A673 (cell line): ENCODE results near the gene ITPKB. TPM values are rescaled to one million over a fixed set of nuclear protein-coding genes. Genes with fewer than 3 reads are reported as not detected.
"Not testable (repeated sequence)": the region's sequence is repeated elsewhere in the genome, so short reads cannot be mapped to it uniquely, and the experiment has no call there.

Experiments
- BruUV-seq: library from RNA; stranded (reverse); fragments of 400-500 nt; replicated peaks from 2 replicates; lab custom pipeline; 2021; lab: Mats Ljungman, UMichigan
- CTCF ChIA-PET: fragments of 300-600 bp; sonication (Branson Sonifier 250); formaldehyde crosslinking; loops from one replicate; lab custom pipeline; 2022; ENCODE audit warnings: antibody characterized with exemption; lab: Charles Lee
- POLR2A ChIA-PET: fragments of 300-600 bp; sonication (Branson Sonifier 250); formaldehyde crosslinking; loops from one replicate; lab custom pipeline; 2022; ENCODE audit warnings: antibody characterized with exemption; ENCODE audit not compliant: low non-redundant PET; lab: Charles Lee
- DNase-seq: peaks from one replicate; pipeline ENCODE4 v3.0.0-alpha.2; 2015; ENCODE audit warnings: low spot score
- H3K27ac ChIP-seq: fragments of 200-600 bp; sonication (generic); 2 replicates; pipeline ENCODE4 v1.5.1; 2016; ENCODE audit warnings: mixed run types, low read depth, mild to moderate bottlenecking, mixed read lengths, antibody characterized with exemption, low read length; ENCODE audit not compliant: poor library complexity, severe bottlenecking
- H3K27me3 ChIP-seq: fragments of 200-600 bp; sonication (generic); replicated peaks from 2 replicates; pipeline ENCODE4 v1.6.1; 2017; ENCODE audit warnings: mixed run types, low read depth, mild to moderate bottlenecking, mixed read lengths, antibody characterized with exemption, low read length; ENCODE audit not compliant: insufficient read depth, poor library complexity
- H3K36me3 ChIP-seq: fragments of 200-600 bp; sonication (generic); 2 replicates; pipeline ENCODE4 v1.6.1; 2016; ENCODE audit warnings: mixed run types, mild to moderate bottlenecking, mixed read lengths, antibody characterized with exemption, low read length; ENCODE audit not compliant: insufficient read depth, poor library complexity, severe bottlenecking
- H3K4me1 ChIP-seq: fragments of 200-600 bp; sonication (generic); 2 replicates; pipeline ENCODE4 v1.6.1; 2017; ENCODE audit warnings: mixed run types, mild to moderate bottlenecking, mixed read lengths, antibody characterized with exemption, low read length; ENCODE audit not compliant: insufficient read depth, poor library complexity, severe bottlenecking
- H3K4me3 ChIP-seq: fragments of 200-600 bp; sonication (generic); 2 replicates; pipeline ENCODE4 v1.5.1; 2016; ENCODE audit warnings: low read depth, mixed run types, mild to moderate bottlenecking, mixed read lengths, low read length; ENCODE audit not compliant: poor library complexity, severe bottlenecking
- H3K9me3 ChIP-seq: fragments of 200-600 bp; sonication (generic); 2 replicates; pipeline ENCODE4 v1.6.1; 2016; ENCODE audit warnings: mixed run types, low read depth, mild to moderate bottlenecking, mixed read lengths, antibody characterized with exemption, low read length; ENCODE audit not compliant: poor library complexity, severe bottlenecking
- EZH2 ChIP-seq: fragments of 200-600 bp; sonication (generic); IDR thresholded peaks from 2 replicates; pipeline ENCODE4 v1.6.1; 2017; ENCODE audit warnings: borderline replicate concordance, low read depth, mild to moderate bottlenecking, mixed read lengths, antibody characterized with exemption, low read length; ENCODE audit not compliant: poor library complexity, severe bottlenecking
- intact Hi-C: fragments of 100-400 bp; cut with micrococcal nuclease; formaldehyde crosslinking; loops from one replicate; pipeline ENCODE4 v1.10.0; 2022; ENCODE audit not compliant: unreplicated experiment
- total RNA-seq: library from RNA; stranded (reverse); gene quantifications from 2 replicates; pipeline ENCODE4 v1.2.3, GENCODE V29; 2021
- TF ChIP-seq, protein P1 (sequence below): fragments of 300-800, 200-600 bp; sonication (generic); conservative IDR thresholded peaks from 2 replicates; pipeline ENCODE4 v1.5.1; 2017; ENCODE audit warnings: low read depth, mild to moderate bottlenecking, antibody characterized with exemption, low read length, moderate library complexity, mixed read lengths

The ITPKB gene
- total RNA-seq, 1 experiment from 2014 or later = 14.1 TPM

DNA sequence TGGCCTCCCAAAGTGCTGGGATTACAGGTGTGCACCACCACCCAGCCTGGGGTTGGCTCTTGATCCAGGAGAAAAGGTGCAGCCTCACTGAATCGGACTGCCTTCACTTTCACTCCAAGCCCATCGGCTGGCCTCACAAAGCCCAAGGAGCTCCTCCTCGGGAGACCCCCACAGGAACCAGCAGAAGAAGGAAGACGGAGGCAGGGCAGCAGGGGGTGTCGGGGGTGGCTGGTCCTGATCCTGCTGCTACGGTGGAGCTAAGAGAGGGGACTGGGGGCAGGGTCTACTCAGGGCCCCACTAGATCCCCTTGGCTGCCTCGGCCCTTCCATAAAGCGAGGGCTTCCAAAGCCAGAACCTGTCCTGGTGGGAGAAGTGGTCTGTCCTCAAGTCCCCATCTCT is 96.7 kb downstream of the ITPKB start:
- CTCF ChIA-PET = no interaction called here
- Histone ChIP-seq H3K4me1 (no peaks in the 10 kb centered on the region), H3K27me3 (no peaks in the 10 kb centered on the region), H3K36me3 (no peaks in the 10 kb centered on the region), H3K27ac (no peak overlapping the region), H3K4me3 (no peak overlapping the region), H3K9me3 (no peaks in the 10 kb centered on the region)
- no TSS peak for BruUV-seq
- DNase-seq = no peak
- TF ChIP-seq EZH2 = no peak
- intact Hi-C loops = no loop called here
- POLR2A ChIA-PET = no interaction called here

DNA sequence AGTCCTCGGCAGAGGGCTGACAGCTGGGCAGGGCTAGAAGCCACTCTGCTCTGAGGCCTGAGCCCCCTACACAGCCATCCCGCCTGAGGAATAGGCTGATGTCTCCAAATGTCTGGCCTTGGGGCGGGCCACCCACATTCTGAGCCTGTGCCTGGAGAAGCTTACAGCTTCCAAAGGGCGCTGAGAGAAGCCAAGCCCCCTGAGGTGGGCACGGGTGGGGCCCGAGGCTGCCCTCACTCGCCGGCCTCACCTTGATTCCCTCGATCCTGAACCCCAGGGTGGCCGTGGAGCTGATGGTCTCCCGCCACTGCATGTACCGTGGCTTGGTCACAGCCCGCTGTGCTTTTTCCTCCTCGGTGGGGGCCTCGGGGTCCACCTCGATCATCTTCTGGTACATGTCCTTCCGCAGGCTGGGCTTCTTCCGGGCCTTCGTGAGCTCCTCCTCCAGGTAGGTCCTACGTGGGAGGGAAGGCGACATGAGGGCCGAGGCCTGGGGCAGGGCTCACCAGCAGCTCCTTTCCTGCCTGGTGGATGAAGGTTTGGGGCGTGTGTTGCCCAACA is 97.3 kb downstream of the ITPKB start:
- no peak for DNase-seq
- H3K36me3 ChIP-seq = no peaks in the 10 kb centered on the region
- intact Hi-C loops = no loop called here

DNA sequence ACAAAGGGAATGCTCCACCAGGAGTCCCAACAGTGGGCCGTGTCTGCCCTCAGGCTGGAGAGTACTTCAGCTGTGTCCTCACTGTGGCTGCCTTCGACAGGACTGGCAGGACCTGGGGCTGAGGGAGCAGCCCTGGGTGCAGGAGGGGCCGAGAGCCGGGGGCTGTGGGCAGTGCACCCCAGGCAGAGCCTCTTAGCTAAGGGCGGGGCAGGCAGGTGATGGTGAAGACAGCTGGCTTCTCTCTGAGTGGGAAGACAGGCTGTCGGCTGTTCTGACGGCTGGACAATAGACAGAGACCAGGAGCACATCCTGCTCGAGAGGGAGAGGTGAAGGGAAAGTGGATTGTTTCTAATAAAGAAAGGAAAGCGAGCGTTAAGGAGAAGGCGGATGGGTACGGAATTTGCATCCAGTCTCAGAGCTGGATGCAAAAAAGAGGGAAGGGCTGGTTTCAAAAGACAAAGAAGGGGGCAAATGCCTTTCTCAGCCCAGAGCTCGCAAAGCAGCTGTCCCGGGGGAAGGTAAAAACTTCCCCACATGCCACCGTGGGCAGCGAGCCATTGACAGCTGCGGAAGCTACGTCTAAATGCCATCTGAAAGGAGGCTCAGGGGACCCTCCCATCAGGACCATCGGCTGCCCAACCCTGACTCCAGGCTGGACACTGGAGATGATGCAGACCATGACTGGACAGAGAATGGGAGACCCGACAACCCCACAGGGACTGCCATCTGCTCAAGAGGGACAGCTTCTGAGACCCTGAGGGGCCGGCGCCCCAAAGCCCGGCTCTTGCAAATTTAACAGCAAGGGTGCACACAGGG is 98.6 kb downstream of the ITPKB start:
- Histone ChIP-seq H3K4me1 (no peaks in the 10 kb centered on the region), H3K27ac (no peak overlapping the region), H3K4me3 (no peak overlapping the region), H3K27me3 (no peaks in the 10 kb centered on the region), H3K36me3 (no peaks in the 10 kb centered on the region), H3K9me3 (no peaks in the 10 kb centered on the region)
- ChIA-PET POLR2A (no interaction called here), CTCF (no interaction called here)
- intact Hi-C loops = no loop called here
- DNase-seq = no peak
- TF ChIP-seq, protein P1, sequence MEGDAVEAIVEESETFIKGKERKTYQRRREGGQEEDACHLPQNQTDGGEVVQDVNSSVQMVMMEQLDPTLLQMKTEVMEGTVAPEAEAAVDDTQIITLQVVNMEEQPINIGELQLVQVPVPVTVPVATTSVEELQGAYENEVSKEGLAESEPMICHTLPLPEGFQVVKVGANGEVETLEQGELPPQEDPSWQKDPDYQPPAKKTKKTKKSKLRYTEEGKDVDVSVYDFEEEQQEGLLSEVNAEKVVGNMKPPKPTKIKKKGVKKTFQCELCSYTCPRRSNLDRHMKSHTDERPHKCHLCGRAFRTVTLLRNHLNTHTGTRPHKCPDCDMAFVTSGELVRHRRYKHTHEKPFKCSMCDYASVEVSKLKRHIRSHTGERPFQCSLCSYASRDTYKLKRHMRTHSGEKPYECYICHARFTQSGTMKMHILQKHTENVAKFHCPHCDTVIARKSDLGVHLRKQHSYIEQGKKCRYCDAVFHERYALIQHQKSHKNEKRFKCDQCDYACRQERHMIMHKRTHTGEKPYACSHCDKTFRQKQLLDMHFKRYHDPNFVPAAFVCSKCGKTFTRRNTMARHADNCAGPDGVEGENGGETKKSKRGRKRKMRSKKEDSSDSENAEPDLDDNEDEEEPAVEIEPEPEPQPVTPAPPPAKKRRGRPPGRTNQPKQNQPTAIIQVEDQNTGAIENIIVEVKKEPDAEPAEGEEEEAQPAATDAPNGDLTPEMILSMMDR = no peak
- no peak for TF ChIP-seq EZH2
- no TSS peak for BruUV-seq

More for the DNA sequence above, 97.3 kb downstream of the ITPKB start:
- CTCF ChIA-PET = no interaction called here
- H3K27ac ChIP-seq = no peak overlapping the region
- no peaks in the 10 kb centered on the region for H3K27me3 ChIP-seq
- no peaks in the 10 kb centered on the region for H3K4me1 ChIP-seq
- H3K9me3 ChIP-seq = no peaks in the 10 kb centered on the region
- POLR2A ChIA-PET = no interaction called here
- no peak overlapping the region for H3K4me3 ChIP-seq
- BruUV-seq = no TSS peak
- TF ChIP-seq, protein P1 = no peak
- no peak for TF ChIP-seq EZH2

DNA sequence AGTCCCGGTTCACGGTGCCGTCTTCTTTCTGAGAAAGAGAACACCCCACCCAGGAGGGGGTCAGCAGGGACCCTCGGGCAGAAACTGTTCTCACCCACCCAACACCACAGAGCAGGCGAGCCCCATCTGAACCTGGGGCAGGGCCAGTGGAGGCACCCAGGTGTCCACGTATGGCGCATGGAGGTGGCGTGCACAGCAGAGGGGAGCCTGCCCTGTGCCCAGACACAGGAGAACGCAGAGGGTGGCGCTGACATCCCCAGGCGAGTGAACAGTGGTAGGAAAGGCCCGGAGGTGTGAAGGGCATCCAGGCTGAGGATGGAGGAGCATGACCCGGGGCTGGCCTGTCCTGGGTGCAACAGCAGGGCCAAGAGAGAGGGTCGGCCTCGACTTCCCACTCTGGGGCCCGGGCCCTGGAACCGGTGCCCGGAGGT is 99.4 kb downstream of the ITPKB start:
- H3K4me1 ChIP-seq = no peaks in the 10 kb centered on the region
- H3K9me3 ChIP-seq = no peaks in the 10 kb centered on the region
- CTCF ChIA-PET = no interaction called here
- H3K27me3 ChIP-seq = no peaks in the 10 kb centered on the region
- no peak for TF ChIP-seq EZH2
- TF ChIP-seq, protein P1 = no peak
- DNase-seq = no peak
- H3K36me3 ChIP-seq = no peaks in the 10 kb centered on the region
- intact Hi-C loops = no loop called here
- POLR2A ChIA-PET = no interaction called here
- H3K27ac ChIP-seq = no peak overlapping the region
- no peak overlapping the region for H3K4me3 ChIP-seq
- BruUV-seq = no TSS peak

DNA sequence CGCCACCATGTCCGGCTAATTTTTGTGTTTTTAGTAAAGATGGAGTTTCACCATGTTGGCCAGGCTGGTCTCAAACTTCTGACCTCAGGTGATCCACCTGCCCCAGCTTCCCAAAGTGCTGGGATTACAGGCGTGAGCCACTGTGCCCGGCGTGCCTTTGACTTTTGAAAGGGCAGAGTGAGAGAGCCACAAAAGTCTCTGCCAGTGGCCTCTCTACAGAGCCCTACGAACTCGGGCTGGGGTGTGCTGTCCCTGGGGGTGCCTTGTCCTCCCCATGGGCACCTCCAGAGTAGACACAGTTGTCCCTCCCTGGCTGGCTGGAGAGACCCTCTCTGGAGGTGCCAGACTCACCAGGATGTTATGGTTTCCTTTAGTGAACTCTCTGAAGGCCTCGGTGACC is 99.9 kb downstream of the ITPKB start:
- BruUV-seq, H3K9me3 ChIP-seq, DNase-seq, H3K36me3 ChIP-seq, H3K4me1 ChIP-seq, H3K4me3 ChIP-seq, H3K27ac ChIP-seq, POLR2A ChIA-PET, H3K27me3 ChIP-seq, intact Hi-C loops, CTCF ChIA-PET: not testable (repeated sequence)
